NCI-H1048 (cell line): ENCODE data around the gene KCTD1.
"Not testable (repeated sequence)": the region's sequence is repeated elsewhere in the genome, so short reads cannot be mapped to it uniquely, and the experiment has no call there.

Source experiments
- DNase-seq: peaks from one replicate; lab custom pipeline; 2025; lab: John Stamatoyannopoulos, UW

KCTD1 gene

DNA sequence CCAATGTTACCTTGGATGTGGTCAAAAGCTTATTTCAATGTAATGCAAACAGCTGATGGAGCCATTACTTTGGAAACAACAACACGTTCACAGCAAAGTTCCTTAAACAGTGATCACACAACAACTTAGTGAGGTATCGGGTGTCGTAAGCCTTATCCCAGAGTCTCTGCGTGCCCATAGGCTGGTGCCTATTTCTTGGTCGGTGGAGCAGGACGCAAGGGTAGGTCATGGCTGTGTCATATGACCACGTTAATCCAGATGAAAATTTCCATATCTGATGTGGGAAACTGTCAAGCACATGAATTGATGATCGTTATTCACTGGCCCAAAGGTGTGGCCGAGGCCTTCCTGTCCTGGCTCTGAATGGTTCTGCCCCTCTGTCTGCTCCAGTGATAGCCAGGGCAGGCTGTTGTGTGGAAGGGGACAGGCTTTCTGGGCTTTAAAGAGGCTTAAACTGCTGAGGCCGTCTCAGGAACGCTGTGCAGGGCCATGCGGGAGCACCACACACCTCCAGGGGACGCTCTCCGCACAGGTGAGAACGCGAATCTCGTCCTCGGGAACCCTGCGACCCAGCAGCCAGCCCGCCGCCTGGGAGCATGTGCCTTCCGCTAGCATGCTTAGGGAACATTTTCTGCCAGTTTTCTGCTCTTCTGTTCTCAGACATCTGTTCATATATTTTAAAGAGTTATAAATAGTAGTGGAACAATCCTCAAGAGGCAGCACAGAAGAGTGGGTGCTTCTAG is 90.6 kb downstream of the KCTD1 start:
- DNase-seq = no peak

GRCh38 chr18:26457195-26457594 is 91.2 kb downstream of the KCTD1 start:
- DNase-seq = no peak

GRCh38 chr18:26456070-26456491 is 92.3 kb downstream of the KCTD1 start:
- no peak for DNase-seq

DNA sequence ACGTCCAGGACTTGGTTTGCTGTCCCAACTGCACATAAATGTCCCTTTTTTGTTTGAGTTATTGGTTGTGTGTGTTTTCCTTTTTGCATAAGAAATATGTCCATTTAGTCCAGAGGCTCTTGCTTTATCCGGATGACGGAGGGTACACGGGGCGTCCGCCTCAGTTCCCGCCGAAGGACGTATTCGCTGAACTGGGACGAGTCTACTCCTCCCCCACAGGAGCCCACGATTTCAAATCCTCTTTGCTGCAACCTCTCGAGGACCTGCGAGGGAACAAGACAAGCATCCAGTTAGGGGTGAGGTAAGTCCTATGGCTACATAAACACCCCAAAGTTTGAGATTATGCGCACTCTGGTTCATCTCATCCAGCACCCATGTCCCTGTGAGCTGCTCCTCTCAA is 92.7 kb downstream of the KCTD1 start:
- no peak for DNase-seq

DNA sequence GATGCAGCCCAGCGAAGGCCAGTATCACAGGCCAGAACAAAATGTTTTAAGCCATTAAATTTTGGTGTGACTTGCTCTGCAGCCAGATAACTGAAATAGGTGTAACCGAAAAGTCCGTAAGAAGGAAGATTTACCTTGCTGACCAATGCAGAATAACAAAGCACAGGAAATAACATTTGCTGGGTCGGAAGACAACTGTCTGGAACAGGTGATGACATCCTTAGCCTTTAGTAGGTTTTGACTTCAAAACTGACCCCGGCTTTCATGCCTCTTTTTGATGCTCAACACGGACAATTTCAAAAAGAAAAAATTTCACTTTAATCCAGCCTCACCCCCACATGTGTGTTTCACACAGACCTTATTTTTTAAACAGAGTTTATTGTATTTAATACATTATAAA is 93.7 kb downstream of the KCTD1 start:
- no peak for DNase-seq

- DNase-seq = no peak
Measured at GRCh38 chr18:26454192-26454591, 94.2 kb downstream of the KCTD1 start.

DNA sequence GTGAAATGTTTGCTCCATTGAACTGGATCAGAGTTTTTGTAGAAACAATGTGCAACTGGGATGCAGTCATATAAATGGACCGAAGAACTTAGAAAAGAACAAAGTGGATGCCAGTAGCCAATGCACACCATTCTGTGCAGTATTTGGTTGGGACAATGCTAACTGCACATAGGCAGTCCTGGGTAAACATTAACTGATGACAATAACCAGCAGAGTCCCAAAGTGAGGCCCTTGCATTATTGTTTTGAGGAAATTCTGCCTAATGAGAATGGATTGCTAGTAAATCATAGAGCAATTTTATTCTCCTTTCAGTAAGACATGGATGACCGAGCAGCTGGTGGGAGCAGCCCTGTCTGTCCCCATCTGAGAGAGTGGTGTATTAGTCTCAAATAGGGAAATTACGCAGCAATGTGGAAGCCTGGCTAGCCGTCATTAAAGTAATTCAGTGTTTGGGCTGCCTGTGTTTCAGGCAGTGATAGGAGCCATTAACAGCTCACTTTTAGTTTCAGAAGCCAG is 94.9 kb downstream of the KCTD1 start:
- no peak for DNase-seq

- no peak for DNase-seq
Measured at GRCh38 chr18:26450989-26451682, 97.2 kb downstream of the KCTD1 start.

DNA sequence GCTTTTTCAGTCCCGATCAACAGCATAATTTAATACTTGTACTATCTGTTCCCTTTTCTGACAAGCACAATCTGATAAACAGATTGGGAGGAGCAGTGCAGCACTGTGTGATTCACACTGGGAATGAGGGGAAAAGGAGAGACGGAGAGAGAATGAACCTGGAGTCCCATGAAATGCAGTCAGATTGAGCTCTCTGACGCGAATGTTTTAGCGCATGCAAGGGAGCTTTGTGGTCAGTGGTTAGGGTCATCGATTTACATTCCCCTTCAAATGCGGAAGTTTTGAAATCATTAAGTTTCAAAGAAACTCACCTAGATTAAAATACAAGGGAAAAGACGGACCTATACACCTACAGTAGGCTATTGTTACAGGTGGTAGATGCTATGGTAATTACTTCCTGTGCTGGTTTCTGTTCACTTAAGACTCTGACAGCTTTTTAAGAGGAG is 99.6 kb downstream of the KCTD1 start:
- DNase-seq = no peak

DNA sequence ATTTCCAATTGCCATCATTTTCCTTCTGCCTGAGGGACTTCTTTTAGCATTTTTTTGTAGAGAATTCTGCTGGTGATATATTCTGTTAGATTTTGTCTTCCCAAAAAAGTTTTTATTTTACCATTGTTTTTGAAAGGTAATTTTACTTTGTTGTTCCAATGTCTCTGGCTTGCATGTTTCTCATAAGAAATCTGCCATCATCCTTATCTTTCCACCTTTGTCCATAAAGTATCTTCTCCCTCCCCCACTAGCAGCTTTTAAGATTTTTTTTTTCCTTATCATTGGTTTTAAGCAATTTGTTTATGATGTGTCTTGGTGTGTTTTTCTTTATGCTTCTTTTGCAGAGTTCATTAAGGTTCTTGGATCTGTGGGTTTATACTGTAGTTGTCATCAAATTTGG is 104.5 kb downstream of the KCTD1 start:
- no peak for DNase-seq

DNA sequence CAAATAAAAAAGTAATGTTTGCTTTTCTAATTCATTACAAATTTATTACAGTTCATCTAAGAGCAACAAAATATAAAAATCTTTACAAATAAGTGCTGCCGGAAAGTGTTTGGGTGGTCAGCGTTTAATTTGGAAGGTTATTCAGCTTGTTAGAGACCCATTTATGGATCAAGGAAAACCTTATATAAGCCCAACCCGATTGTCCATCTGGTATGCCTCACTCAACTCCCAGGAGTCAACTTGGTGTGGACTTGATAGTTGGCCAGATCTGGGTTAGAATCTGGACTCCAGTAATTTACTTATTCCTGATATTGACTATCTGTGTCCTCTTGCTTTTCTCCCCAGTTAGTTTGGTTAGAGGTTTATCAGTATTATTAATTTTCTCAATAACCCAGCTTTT is 106.2 kb downstream of the KCTD1 start:
- no peak for DNase-seq

- no peak for DNase-seq
Measured at GRCh38 chr18:26440644-26441043, 107.7 kb downstream of the KCTD1 start.

DNA sequence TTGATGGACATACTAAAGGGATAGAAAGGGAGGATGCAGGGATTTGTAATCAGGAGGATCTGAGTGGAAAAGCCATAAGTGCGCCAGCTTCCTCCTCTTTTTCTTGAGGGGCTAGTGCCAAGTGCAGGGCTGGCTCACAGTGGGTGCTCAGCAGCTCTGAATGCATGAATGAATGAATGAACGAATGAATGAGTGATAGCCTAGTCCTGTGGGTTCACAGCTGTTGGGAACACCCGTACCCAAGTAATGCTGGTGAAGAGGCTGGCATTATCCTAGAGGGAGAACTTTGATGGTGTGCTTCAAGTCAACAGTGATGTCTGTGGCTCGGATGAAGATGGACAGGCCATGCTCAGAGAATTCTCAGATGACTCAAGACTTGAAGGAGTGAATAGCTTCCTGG is 108.8 kb downstream of the KCTD1 start:
- DNase-seq = no peak

DNA sequence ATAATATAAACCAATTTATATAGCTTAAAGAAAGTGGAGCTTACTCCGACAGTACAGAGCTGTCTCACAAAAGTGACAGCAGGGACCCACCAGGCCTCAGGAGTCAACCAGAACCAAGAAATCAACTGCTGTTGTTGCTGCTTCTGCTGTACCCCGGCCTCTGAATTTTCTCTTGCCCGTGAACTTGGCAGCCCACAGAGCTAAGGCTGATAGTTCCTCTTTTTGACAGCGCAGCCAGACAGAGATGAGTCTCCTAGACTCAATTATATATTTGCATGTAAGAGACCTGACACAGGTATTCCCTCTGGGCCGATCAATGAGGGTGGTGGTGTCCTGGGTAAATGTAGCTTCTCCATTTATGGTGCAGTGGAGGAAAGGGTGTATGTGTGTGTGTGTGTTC is 109.4 kb downstream of the KCTD1 start:
- no peak for DNase-seq

DNA sequence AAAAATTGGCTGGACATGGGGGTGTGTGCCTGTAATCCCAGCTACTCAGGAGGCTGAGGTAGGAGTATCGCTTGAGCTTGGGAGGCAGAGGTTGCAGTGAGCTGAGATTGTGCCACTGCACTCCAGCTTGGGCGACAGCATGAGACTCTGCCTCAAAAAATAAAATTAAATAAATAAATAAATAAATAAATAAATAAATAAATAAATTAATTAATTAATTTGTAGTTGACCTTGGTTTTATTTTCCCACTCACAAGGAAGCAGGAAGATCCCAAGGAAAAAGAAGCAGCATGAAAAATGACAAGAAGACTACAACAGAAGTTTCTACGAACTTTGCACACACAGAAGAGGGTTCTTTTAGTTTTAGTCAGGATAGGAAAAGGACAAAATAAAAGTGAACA is 110.7 kb downstream of the KCTD1 start:
- not testable (repeated sequence) for DNase-seq

DNA sequence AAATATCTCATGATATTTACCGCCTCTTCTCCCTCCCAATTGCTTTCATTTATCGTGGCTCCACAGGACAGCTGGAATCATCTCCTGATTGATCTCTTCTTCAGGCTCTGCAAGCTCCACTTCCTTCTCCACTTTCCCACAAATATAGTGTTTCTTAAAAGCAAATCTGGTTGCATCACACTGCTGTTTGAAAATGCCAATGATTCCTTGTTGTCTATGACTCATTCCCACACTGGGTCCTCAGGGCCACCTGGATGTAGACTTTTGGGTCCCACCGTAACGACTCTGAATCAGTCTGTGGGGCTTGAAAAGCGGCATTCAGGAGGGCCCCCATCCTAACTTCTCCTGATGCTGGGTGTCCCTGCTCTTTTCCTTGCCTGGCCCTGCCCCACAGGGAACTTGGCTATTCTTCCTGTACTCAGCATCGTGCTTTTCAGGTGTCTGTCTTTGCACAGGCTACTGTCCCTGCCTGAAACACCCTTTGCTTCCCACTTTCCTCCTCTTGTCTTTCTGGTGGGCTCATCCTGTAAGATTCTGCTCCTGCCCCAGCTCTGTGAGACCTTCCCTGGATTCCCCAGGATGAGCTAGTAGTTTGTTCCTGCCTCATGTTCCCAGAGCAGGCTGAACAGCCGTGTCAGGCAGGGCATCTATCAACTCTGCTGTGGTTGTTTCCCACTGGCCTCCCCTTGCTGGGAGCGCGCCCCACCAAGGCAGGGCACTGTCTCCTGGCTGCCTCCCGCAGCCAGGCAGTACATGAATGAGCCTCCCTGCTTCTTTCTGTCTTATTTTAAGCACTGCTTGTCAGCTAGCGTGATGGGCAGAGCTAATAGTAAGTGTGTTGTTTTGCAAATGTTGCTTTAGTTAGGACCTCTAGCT is 111.9 kb downstream of the KCTD1 start:
- no peak for DNase-seq

- DNase-seq = no peak
Measured at GRCh38 chr18:26435415-26436095, 112.8 kb downstream of the KCTD1 start.

- DNase-seq = no peak
Measured at GRCh38 chr18:26434887-26435286, 113.5 kb downstream of the KCTD1 start.

GRCh38 chr18:26432651-26433424 is 115.5 kb downstream of the KCTD1 start:
- no peak for DNase-seq

- no peak for DNase-seq
Measured at GRCh38 chr18:26429535-26430226, 118.7 kb downstream of the KCTD1 start.
